ENCODE measurements around the gene ZNF582. TPM values are rescaled to one million over a fixed set of nuclear protein-coding genes. Genes with fewer than 3 reads are reported as not detected.
"Not testable (repeated sequence)": the region's sequence is repeated elsewhere in the genome, so short reads cannot be mapped to it uniquely, and the experiment has no call there.

Gene ZNF582
- total RNA-seq, 1 donor from 2014 or later: 4.2 TPM

DNA sequence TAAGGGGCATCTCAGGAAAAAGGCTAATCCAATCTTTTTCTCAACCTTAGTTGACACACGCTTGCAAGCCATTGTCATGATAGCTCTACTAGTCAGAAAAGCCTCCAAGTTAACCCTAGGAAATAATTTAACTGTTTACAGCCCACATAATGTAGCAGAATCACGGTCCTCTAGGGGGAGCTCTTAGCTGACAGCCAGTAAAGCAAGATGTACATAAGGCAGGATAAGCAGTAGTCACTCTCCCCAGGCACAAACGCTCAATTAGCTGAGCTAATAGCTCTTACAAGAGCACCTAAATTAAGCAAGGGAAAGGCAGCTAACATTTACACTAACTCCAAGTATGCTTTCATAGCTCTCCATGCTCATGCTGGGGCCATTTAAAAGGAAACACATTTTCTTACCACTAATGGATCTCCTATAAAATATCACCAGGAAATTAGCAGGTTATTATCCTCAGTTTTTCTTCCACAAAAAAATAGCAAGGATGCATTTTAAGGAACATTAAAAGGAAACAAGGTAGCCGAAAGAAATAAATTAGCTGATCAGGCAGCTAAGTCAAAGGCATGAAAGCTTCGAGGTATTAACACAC, 45.0 kb downstream of the ZNF582 start:
- no peak for ATAC-seq
- Histone ChIP-seq H3K4me1 (no peaks in the 10 kb centered on the region), H3K4me3 (no peak overlapping the region), H3K9me3 (no peaks in the 10 kb centered on the region), H3K27ac (no peak overlapping the region), H3K27me3 (no peaks in the 10 kb centered on the region), H3K36me3 (no peaks in the 10 kb centered on the region)
- TF ChIP-seq, protein P1, sequence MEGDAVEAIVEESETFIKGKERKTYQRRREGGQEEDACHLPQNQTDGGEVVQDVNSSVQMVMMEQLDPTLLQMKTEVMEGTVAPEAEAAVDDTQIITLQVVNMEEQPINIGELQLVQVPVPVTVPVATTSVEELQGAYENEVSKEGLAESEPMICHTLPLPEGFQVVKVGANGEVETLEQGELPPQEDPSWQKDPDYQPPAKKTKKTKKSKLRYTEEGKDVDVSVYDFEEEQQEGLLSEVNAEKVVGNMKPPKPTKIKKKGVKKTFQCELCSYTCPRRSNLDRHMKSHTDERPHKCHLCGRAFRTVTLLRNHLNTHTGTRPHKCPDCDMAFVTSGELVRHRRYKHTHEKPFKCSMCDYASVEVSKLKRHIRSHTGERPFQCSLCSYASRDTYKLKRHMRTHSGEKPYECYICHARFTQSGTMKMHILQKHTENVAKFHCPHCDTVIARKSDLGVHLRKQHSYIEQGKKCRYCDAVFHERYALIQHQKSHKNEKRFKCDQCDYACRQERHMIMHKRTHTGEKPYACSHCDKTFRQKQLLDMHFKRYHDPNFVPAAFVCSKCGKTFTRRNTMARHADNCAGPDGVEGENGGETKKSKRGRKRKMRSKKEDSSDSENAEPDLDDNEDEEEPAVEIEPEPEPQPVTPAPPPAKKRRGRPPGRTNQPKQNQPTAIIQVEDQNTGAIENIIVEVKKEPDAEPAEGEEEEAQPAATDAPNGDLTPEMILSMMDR (IDR thresholded peaks at IDR 0.05): peak; percentile 21
- DNase-seq: no peak
- intact Hi-C loops (cut with DNase I): no loop called here

DNA sequence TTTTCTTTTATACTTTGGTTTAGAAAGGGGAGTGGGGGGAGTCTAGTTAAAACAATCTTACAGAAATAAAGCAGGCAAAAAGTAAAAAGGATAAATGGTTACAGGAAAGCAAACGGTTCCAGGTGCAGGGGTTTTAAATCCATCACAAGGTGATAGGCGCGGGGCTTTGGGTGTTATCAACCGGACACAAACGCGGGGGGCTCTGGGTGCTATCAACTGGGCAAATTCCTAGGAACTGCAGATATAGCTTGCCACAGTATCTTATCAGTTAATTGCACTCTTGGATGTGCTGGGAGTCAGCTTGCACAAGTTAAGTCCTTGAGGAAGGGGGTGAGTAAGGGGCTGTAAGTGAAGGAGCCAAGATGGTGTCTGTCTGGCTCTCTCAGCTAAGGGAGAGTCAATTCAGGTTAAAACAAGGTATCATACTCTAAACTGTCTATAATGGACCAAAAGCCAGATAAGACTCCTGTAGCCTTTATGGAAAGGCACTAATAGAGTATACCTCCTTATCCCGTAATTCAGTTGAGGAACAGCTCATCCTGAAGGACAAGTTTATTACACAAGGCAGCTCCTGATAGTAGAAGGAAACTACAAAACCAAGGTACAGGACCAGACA, 46.1 kb downstream of the ZNF582 start:
- H3K4me1 ChIP-seq: no peaks in the 10 kb centered on the region

DNA sequence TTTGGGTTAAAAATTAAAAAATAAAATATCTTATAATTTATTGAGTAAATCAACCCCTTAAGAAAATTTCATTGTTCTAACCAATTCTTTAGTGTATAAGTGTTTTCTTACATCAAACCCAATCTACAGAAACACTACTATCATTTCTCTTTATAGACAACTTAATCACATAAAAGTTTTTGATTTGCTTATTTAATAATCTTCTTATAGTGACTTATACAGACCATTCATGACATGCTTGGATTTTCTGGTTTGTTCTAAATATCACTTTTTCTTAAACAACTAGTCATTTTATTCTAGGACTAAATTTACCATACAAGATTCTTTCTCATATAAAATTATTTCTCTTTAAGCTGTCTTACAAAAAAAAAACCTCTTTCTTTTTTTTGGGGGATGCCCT, 51.4 kb downstream of the ZNF582 start:
- Histone ChIP-seq H3K36me3 (no peaks in the 10 kb centered on the region), H3K27ac (no peak overlapping the region), H3K4me3 (no peak overlapping the region), H3K9me3 (no peaks in the 10 kb centered on the region), H3K4me1 (no peaks in the 10 kb centered on the region), H3K27me3 (peaks cover 5% of the 10 kb centered on the region)
- intact Hi-C loops (cut with DNase I): no loop called here
- no peak for ATAC-seq
- no peak for DNase-seq
- TF ChIP-seq, protein P1 (IDR thresholded peaks at IDR 0.05): no peak

More for the DNA sequence above, 46.1 kb downstream of the ZNF582 start:
- Histone ChIP-seq H3K4me3 (no peak overlapping the region), H3K27ac (no peak overlapping the region), H3K27me3 (peaks cover 5% of the 10 kb centered on the region), H3K9me3 (no peaks in the 10 kb centered on the region), H3K36me3 (no peaks in the 10 kb centered on the region)
- intact Hi-C loops (cut with DNase I): no loop called here
- DNase-seq: no peak
- no peak for ATAC-seq
- TF ChIP-seq, protein P1 (IDR thresholded peaks at IDR 0.05): no peak

DNA sequence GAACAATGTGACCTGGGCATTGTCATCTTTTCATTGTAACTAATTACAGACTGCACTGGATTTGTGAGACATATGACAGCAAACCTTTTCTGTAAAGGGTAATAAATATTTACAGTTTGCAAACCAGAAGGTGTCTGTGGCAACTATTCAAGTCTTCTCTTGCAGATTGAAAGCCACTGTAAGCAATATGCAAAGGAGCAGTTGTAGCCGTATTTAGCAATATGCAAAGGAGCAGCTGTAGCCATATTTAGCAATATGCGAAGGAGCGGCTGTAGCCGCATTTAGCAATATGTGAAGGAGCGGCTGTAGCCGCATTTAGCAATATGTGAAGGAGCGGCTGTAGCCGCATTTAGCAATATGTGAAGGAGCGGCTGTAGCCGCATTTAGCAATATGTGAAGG, 54.3 kb downstream of the ZNF582 start:
- H3K27ac ChIP-seq; DNase-seq; H3K36me3 ChIP-seq; H3K4me1 ChIP-seq; ATAC-seq; H3K4me3 ChIP-seq; H3K27me3 ChIP-seq; H3K9me3 ChIP-seq; intact Hi-C loops (cut with DNase I): not testable (repeated sequence)

DNA sequence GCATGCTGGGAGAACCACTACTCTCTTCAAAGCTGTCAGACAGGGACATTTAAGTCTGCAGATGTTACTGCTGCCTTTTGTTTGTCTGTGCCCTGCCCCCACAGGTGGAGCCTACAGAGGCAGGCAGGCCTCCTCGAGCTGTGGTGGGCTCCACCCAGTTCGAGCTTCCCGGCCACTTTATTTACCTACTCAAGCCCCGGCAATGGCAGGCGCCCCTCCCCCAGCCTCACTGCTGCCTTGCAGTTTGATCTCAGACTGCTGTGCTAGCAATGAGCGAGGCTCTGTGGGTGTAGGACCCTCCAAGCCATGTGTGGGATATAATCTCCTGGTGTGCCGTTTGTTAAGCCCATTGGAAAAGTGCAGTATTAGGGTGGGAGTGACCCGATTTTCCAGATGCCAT, 56.3 kb downstream of the ZNF582 start:
- H3K27ac ChIP-seq; ATAC-seq; intact Hi-C loops (cut with DNase I); H3K9me3 ChIP-seq; H3K4me1 ChIP-seq; H3K36me3 ChIP-seq; H3K4me3 ChIP-seq; DNase-seq; H3K27me3 ChIP-seq: not testable (repeated sequence)

DNA sequence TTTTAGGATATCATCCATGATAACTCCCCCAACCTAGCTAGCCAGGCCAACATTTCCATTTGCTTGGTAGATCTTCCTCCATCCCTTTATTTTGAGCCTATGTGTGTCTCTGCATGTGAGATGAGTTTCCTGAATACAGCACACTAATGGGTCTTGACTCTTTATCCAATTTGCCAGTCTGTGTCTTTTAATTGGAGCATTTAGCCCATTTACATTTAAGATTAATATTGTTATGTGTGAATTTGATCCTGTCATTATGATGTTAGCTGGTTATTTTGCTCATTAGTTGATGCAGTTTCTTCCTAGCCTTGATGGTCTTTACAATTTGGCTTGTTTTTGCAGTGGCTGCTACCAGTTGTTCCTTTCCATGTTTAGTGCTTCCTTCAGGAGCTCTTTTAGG, 58.0 kb downstream of the ZNF582 start:
- H3K4me1 ChIP-seq; H3K9me3 ChIP-seq; H3K36me3 ChIP-seq; DNase-seq; intact Hi-C loops (cut with DNase I); ATAC-seq; H3K27ac ChIP-seq; H3K4me3 ChIP-seq; H3K27me3 ChIP-seq: not testable (repeated sequence)

DNA sequence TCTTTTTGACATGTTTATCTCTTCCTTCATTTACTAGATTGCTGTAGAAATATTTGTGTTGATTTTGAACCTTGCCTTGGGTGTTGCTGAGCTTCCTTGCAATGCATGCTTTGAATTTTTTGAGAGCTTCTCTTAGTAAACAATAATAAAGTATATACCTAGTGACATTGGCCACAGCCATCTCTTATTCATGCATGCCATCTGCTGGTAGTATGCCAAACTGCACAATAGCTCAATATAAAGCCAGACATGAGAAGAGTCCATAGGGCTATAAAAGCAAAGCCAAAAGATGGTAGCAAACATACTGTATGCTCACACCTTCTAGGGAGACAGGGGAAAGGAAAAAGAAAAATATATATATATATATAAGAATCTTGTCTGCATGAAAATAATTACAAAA, 59.8 kb downstream of the ZNF582 start:
- no peaks in the 10 kb centered on the region for H3K4me1 ChIP-seq
- H3K27me3 ChIP-seq: no peaks in the 10 kb centered on the region
- no peak overlapping the region for H3K4me3 ChIP-seq
- no peaks in the 10 kb centered on the region for H3K36me3 ChIP-seq
- peak; percentile 90 for ATAC-seq
- DNase-seq: no peak
- intact Hi-C loops (cut with DNase I): loop anchor here (5.0 kb wide), 1 partner anchor 256 kb away; no protein-coding TSS in a partner anchor
- no peak overlapping the region for H3K27ac ChIP-seq
- TF ChIP-seq, protein P1 (IDR thresholded peaks at IDR 0.05): peak; percentile 74
- H3K9me3 ChIP-seq: no peaks in the 10 kb centered on the region

Other genes with a start within 250 kb of the ZNF582 start
- gene GALP, start 217.5 kb downstream of the ZNF582 start, total RNA-seq: not detected
- 0.20 TPM for gene ZSCAN5B, start 195.8 kb downstream of the ZNF582 start, total RNA-seq
- gene ZSCAN5C, start 191.3 kb downstream of the ZNF582 start, total RNA-seq: not detected
- gene EDDM13, start 120.8 kb downstream of the ZNF582 start, total RNA-seq: 1.1 TPM
- 14.8 TPM for gene ZSCAN5A, start 78.7 kb downstream of the ZNF582 start, total RNA-seq
- gene ZNF583, start 10.8 kb upstream of the ZNF582 start, total RNA-seq: 9.3 TPM
- 2.8 TPM for gene ZNF667, start 83.8 kb upstream of the ZNF582 start, total RNA-seq
- gene ZNF471, start 114.3 kb upstream of the ZNF582 start, total RNA-seq: 5.9 TPM
- 7.1 TPM for gene ZFP28, start 145.4 kb upstream of the ZNF582 start, total RNA-seq
- gene ZNF470, start 173.9 kb upstream of the ZNF582 start, total RNA-seq: 3.4 TPM
- 7.0 TPM for gene ZNF71, start 201.8 kb upstream of the ZNF582 start, total RNA-seq
- not detected for gene SMIM17, start 249.6 kb upstream of the ZNF582 start, total RNA-seq